Adrenal gland (tissue), 12 donors: Measurements from ENCODE around the gene PPP1R9A. TPM values are rescaled to one million over a fixed set of nuclear protein-coding genes. Genes with fewer than 3 reads are reported as not detected.

Source experiments
- DNase-seq, 7 donors: peaks; one replicate each; pipeline ENCODE4 v3.0.0-alpha.2; 2019 to 2020
- H3K27ac ChIP-seq, 5 donors: fragments of 200-600 bp; sonication (generic) in 4 of 5; 1 replicate in 3 of 5; 2 replicates in 2 of 5; pipeline versions ENCODE4 v1.5.1 to v1.8.0; 2016 to 2020; ENCODE audit warnings: mild to moderate bottlenecking in 1 of 5
- H3K27me3 ChIP-seq: fragments of 200-600 bp; 2 replicates; pipeline ENCODE4 v1.8.0; 2021
- H3K36me3 ChIP-seq, 2 donors: fragments of 200-600 bp; replicated peaks in 1 of 2; 1 replicate in 1 of 2; 2 replicates in 1 of 2; pipeline versions ENCODE4 v1.5.1 to v1.8.0; 2018 to 2022
- H3K4me1 ChIP-seq, 2 donors: fragments of 200-600 bp; replicated peaks in 1 of 2; 1 replicate in 1 of 2; 2 replicates in 1 of 2; pipeline versions ENCODE4 v1.5.1 to v1.8.0; 2018 to 2021
- H3K4me3 ChIP-seq, 4 donors: fragments of 200-600 bp; sonication (generic) in 3 of 4; one replicate each; pipeline ENCODE4 v1.5.1; 2016 to 2018
- H3K9me3 ChIP-seq, 3 donors: fragments of 200-600 bp; sonication (generic) in 1 of 3; replicated peaks in 1 of 3; 1 replicate in 2 of 3; 2 replicates in 1 of 3; pipeline versions ENCODE4 v1.5.1 to v1.8.0; 2016 to 2021
- CTCF ChIP-seq, 6 experiments: fragments of 450-650 bp in 4 of 6; fragments of 200-600 bp in 2 of 6; sonication (generic) in 1 of 6; IDR thresholded peaks; 1 replicate in 5 of 6; 2 replicates in 1 of 6; pipeline versions ENCODE4 v1.5.1 to v1.8.0; 2016 to 2021; ENCODE audit warnings: antibody characterized with exemption in 6 of 6, mild to moderate bottlenecking in 2 of 6, moderate library complexity in 1 of 6
- POLR2A ChIP-seq, 2 donors: fragments of 450-650 bp; IDR thresholded peaks; one replicate each; pipeline ENCODE4 v1.6.1; 2017; ENCODE audit warnings: antibody characterized with exemption in 2 of 2, mild to moderate bottlenecking in 2 of 2, moderate library complexity in 1 of 2
- WGBS, 4 donors: extraction: QIAGEN DNeasy Blood & Tissue Kit in 2 of 4; methylation state at CpG; one replicate each; pipeline versions ENCODE4 v1.1.5 to v1.1.7; 2013 to 2017; 5-methylcytosine and 5-hydroxymethylcytosine counted together
- intact Hi-C, 2 donors: fragments of 100-400 bp; cut with DNase I; formaldehyde crosslinking; loops; one replicate each; pipeline versions ENCODE4 v1.14.1 to v1.15.0; 2022 to 2023
- polyA plus RNA-seq, 3 donors: library from polyadenylated mRNA; stranded (reverse); fragments of 200-250 nt in 2 of 3; fragments of 350-450 nt in 1 of 3; fragmentation: Illumina TruSeq in 1 of 3; extraction: RNeasy Lipid Tissue Mini Kit (QIAGEN cat#74804) in 1 of 3; gene quantifications; one replicate each; pipeline ENCODE4 v1.2.3, GENCODE V29; 2013 to 2014
- total RNA-seq, 9 donors: library from RNA; depleted of rRNA in 4 of 9; stranded (reverse); fragments of >200 nt in 4 of 9; fragments of 120-200 nt in 1 of 9; fragmentation: NEBNext Ultra II Directional in 1 of 9; extraction: Animal tissue kit (Norgen Biotek cat#: 25700) in 1 of 9; gene quantifications; one replicate each; pipeline versions ENCODE4 v1.1.0 to v1.2.4, GENCODE V29; 2013 to 2023
- donor health status: healthy with polysubstance abuse.
- donor health status: Bipolar disorder and iron deficiency.
- donor health status: DM: yes; HTN: yes; CAD: no.
- donor health status: DM: no; HTN: no; CAD: no.
- donor health status: DM: no; HTN: no; CAD: no.
- donor health status: DM: yes; HTN: yes; CAD: no.

The PPP1R9A gene
- total and polyA plus RNA-seq, 12 donors = 7.2 to 86.0 (median 40.6) TPM

GRCh38 chr7:95041031-95041430, 133.6 kb downstream of the PPP1R9A start:
- no peak overlapping the region for H3K27ac ChIP-seq
- DNase-seq = no peak
- no peaks in the 10 kb centered on the region for H3K27me3 ChIP-seq
- TF ChIP-seq CTCF (IDR thresholded peaks at IDR 0.05) = no peak
- TF ChIP-seq POLR2A (IDR thresholded peaks at IDR 0.05) = no peak
- 67 to 80% (median 76%) methylated on average over 4 of the region's 4 CpGs for WGBS, 4 donors
- H3K4me1 ChIP-seq = peaks cover 0 to 9% of the 10 kb centered on the region in 2 donors
- no peaks in the 10 kb centered on the region for H3K9me3 ChIP-seq
- intact Hi-C loops = no loop called here
- H3K36me3 ChIP-seq = no peaks in the 10 kb centered on the region
- H3K4me3 ChIP-seq = no peak overlapping the region

GRCh38 chr7:95045236-95045923, 138.0 kb downstream of the PPP1R9A start:
- Histone ChIP-seq H3K36me3 (no peaks in the 10 kb centered on the region), H3K27ac (no peak overlapping the region), H3K27me3 (no peaks in the 10 kb centered on the region), H3K4me1 (peaks cover 0 to 9% of the 10 kb centered on the region in 2 donors), H3K4me3 (no peak overlapping the region), H3K9me3 (no peaks in the 10 kb centered on the region)
- 90 to 92% (median 91%) methylated on average over 7 to 8 of the region's 8 CpGs for WGBS, 4 donors
- no peak for DNase-seq
- peak in 1 of 6 experiments; percentile 11 for TF ChIP-seq CTCF (IDR thresholded peaks at IDR 0.05)
- no peak for TF ChIP-seq POLR2A (IDR thresholded peaks at IDR 0.05)
- intact Hi-C loops = no loop called here

GRCh38 chr7:95046494-95047240, 139.3 kb downstream of the PPP1R9A start:
- no peak overlapping the region for H3K4me3 ChIP-seq
- peaks cover 0 to 9% of the 10 kb centered on the region in 2 donors for H3K4me1 ChIP-seq
- peak in 1 of 7 donors; percentile 13 for DNase-seq
- WGBS, 4 donors = 61 to 77% (median 73%) methylated on average over 7 of the region's 7 CpGs
- H3K36me3 ChIP-seq = no peaks in the 10 kb centered on the region
- H3K9me3 ChIP-seq = no peaks in the 10 kb centered on the region
- intact Hi-C loops = no loop called here
- no peak overlapping the region for H3K27ac ChIP-seq
- TF ChIP-seq POLR2A (IDR thresholded peaks at IDR 0.05) = no peak
- no peak for TF ChIP-seq CTCF (IDR thresholded peaks at IDR 0.05)
- no peaks in the 10 kb centered on the region for H3K27me3 ChIP-seq

- TF ChIP-seq CTCF (IDR thresholded peaks at IDR 0.05) = no peak
- no peak for TF ChIP-seq POLR2A (IDR thresholded peaks at IDR 0.05)
- peaks cover 0 to 9% of the 10 kb centered on the region in 2 donors for H3K4me1 ChIP-seq
- H3K9me3 ChIP-seq = no peaks in the 10 kb centered on the region
- no peaks in the 10 kb centered on the region for H3K27me3 ChIP-seq
- intact Hi-C loops = no loop called here
- no peak overlapping the region for H3K27ac ChIP-seq
- H3K4me3 ChIP-seq = no peak overlapping the region
- no peaks in the 10 kb centered on the region for H3K36me3 ChIP-seq
- no peak for DNase-seq
These were observed 139.9 kb downstream of the PPP1R9A start for GRCh38 chr7:95047291-95047690.
